CD14-positive monocyte (primary cell): Measurements from ENCODE around the gene TCHHL1. TPM values are rescaled to one million over a fixed set of nuclear protein-coding genes. Genes with fewer than 3 reads are reported as not detected.

Experiments
- DNase-seq, 3 donors: peaks; one replicate each; pipeline ENCODE4 v3.0.0-alpha.2; 2011 to 2022
- H2AFZ ChIP-seq: 2 replicates; pipeline ENCODE4 v1.6.0; 2012; ENCODE audit warnings: mild to moderate bottlenecking, low read depth, low read length, inconsistent platforms; ENCODE audit not compliant: insufficient read depth, poor library complexity, severe bottlenecking
- H3K27ac ChIP-seq, 2 donors: 1 replicate in 1 of 2; 2 replicates in 1 of 2; pipeline ENCODE4 v1.5.1; 2012 to 2013; ENCODE audit warnings: low read length in 2 of 2, control low read depth in 1 of 2, inconsistent platforms in 1 of 2, low read depth in 1 of 2, mild to moderate bottlenecking in 1 of 2
- H3K27me3 ChIP-seq, 2 donors: one replicate each; pipeline versions ENCODE4 v1.6.0 to v1.6.1; 2011 to 2013; ENCODE audit warnings: low read length in 2 of 2; ENCODE audit not compliant: control insufficient read depth in 2 of 2, insufficient read depth in 2 of 2
- H3K36me3 ChIP-seq, 2 donors: replicated peaks in 1 of 2; 1 replicate in 1 of 2; 2 replicates in 1 of 2; pipeline versions ENCODE4 v1.5.1 to v1.6.1; 2012 to 2013; ENCODE audit warnings: low read length in 2 of 2, control low read depth in 1 of 2, inconsistent platforms in 1 of 2, mild to moderate bottlenecking in 1 of 2; ENCODE audit not compliant: insufficient read depth in 2 of 2, control insufficient read depth in 1 of 2
- H3K4me1 ChIP-seq, 2 donors: 1 replicate in 1 of 2; 2 replicates in 1 of 2; pipeline versions ENCODE4 v1.5.1 to v1.6.1; 2012 to 2013; ENCODE audit warnings: low read length in 2 of 2, control low read depth in 1 of 2, inconsistent platforms in 1 of 2, mild to moderate bottlenecking in 1 of 2, moderate library complexity in 1 of 2; ENCODE audit not compliant: insufficient read depth in 2 of 2, control insufficient read depth in 1 of 2
- H3K4me2 ChIP-seq: replicated peaks from 2 replicates; pipeline ENCODE3; 2012; ENCODE audit warnings: low read length, moderate library complexity, mild to moderate bottlenecking; ENCODE audit not compliant: poor library complexity, severe bottlenecking; ENCODE audit errors: extremely low read depth
- H3K4me3 ChIP-seq, 3 experiments: fragments of 200-600 bp in 1 of 3; sonication (generic) in 1 of 3; replicated peaks in 1 of 3; 1 replicate in 2 of 3; 2 replicates in 1 of 3; pipeline ENCODE4 v1.5.1; 2011 to 2013; ENCODE audit warnings: low read length in 3 of 3, mild to moderate bottlenecking in 3 of 3, control low read depth in 2 of 3, low read depth in 2 of 3, inconsistent platforms in 1 of 3, moderate library complexity in 1 of 3
- H3K79me2 ChIP-seq: 2 replicates; pipeline ENCODE4 v1.6.0; 2012; ENCODE audit warnings: mild to moderate bottlenecking, control low read depth, inconsistent platforms, low read length, moderate library complexity; ENCODE audit not compliant: insufficient read depth
- H3K9ac ChIP-seq: 2 replicates; pipeline ENCODE4 v1.6.0; 2017; ENCODE audit warnings: low read length, mild to moderate bottlenecking; ENCODE audit not compliant: insufficient read depth, poor library complexity, severe bottlenecking
- H3K9me3 ChIP-seq, 2 donors: replicated peaks in 1 of 2; 1 replicate in 1 of 2; 2 replicates in 1 of 2; pipeline versions ENCODE4 v1.5.1 to v1.6.1; 2012 to 2013; ENCODE audit warnings: low read length in 2 of 2, control low read depth in 1 of 2; ENCODE audit not compliant: control insufficient read depth in 1 of 2, insufficient read depth in 1 of 2
- H4K20me1 ChIP-seq: 2 replicates; pipeline ENCODE4 v1.6.0; 2012; ENCODE audit warnings: mild to moderate bottlenecking, low read length, control low read depth, moderate library complexity; ENCODE audit not compliant: insufficient read depth
- H3K27ac Mint-ChIP-seq, 7 donors: one replicate each; pipeline ENCODE4 v1.8.0; 2020; ENCODE audit warnings: mild to moderate bottlenecking in 7 of 7, mixed read lengths in 7 of 7, moderate library complexity in 6 of 7, inconsistent platforms in 2 of 7
- H3K27me3 Mint-ChIP-seq, 3 donors: one replicate each; pipeline ENCODE4 v1.8.0; 2021 to 2022; ENCODE audit warnings: low read depth in 3 of 3, mild to moderate bottlenecking in 3 of 3, mixed read lengths in 3 of 3, moderate library complexity in 3 of 3, inconsistent platforms in 1 of 3
- H3K36me3 Mint-ChIP-seq, 2 donors: one replicate each; pipeline ENCODE4 v1.8.0; 2020; ENCODE audit warnings: mixed read lengths in 2 of 2, inconsistent platforms in 1 of 2, mild to moderate bottlenecking in 1 of 2
- H3K4me1 Mint-ChIP-seq: one replicate; pipeline ENCODE4 v1.8.0; 2020; ENCODE audit warnings: mild to moderate bottlenecking, mixed read lengths
- H3K4me3 Mint-ChIP-seq, 2 donors: one replicate each; pipeline ENCODE4 v1.8.0; 2020; ENCODE audit warnings: mild to moderate bottlenecking in 2 of 2, mixed read lengths in 2 of 2, moderate library complexity in 1 of 2
- H3K9me3 Mint-ChIP-seq, 7 donors: one replicate each; pipeline ENCODE4 v1.8.0; 2020 to 2022; ENCODE audit warnings: mixed read lengths in 7 of 7, mild to moderate bottlenecking in 6 of 7, moderate library complexity in 6 of 7, inconsistent platforms in 2 of 7
- CTCF ChIP-seq: fragments of 200-600 bp; IDR thresholded peaks from one replicate; pipeline ENCODE4 v1.8.0; 2022; ENCODE audit warnings: antibody characterized with exemption, mild to moderate bottlenecking
- WGBS: methylation state at CpG from one replicate; pipeline ENCODE4 v1.1.5; 2013; ENCODE audit warnings: missing lambda C conversion rate; ENCODE audit not compliant: insufficient coverage; 5-methylcytosine and 5-hydroxymethylcytosine counted together
- intact Hi-C, 2 donors: fragments of 100-400 bp; cut with micrococcal nuclease; formaldehyde crosslinking; loops; one replicate each; pipeline versions ENCODE4 v1.15.0 to v1.15.1; 2023
- polyA plus RNA-seq, 3 donors: library from polyadenylated mRNA; depleted of rRNA in 1 of 3; unstranded in 2 of 3; stranded (reverse) in 1 of 3; fragments of 300-500 nt in 2 of 3; fragments of >200 nt in 1 of 3; fragmentation: Illumina TruSeq in 2 of 3; gene quantifications; 1 replicate in 2 of 3; 2 replicates in 1 of 3; pipeline ENCODE4 v1.2.3, GENCODE V29; 2012 to 2021

The TCHHL1 gene
- polyA plus RNA-seq, 3 donors: not detected

- H4K20me1 ChIP-seq: no peaks in the 10 kb centered on the region
- H3K4me3 ChIP-seq: peak overlapping the region; percentile 23 to 82 (median 46)
- peaks cover 0 to 14% (median 0%) of the 10 kb centered on the region in 7 donors for H3K9me3 Mint-ChIP-seq
- intact Hi-C loops: no loop called here
- H3K4me3 Mint-ChIP-seq: no peak overlapping the region
- peak; percentile 29 to 43 (median 43) for DNase-seq
- no peak for TF ChIP-seq CTCF
- peaks cover 59% of the 10 kb centered on the region in 2 donors for H3K4me1 ChIP-seq
- H3K79me2 ChIP-seq: no peaks in the 10 kb centered on the region
- H3K36me3 ChIP-seq: no peaks in the 10 kb centered on the region
- H3K36me3 Mint-ChIP-seq: peaks cover 2 to 3% of the 10 kb centered on the region in 2 donors
- no peak overlapping the region for H3K27ac ChIP-seq
- peak overlapping the region; percentile 25 for H3K9ac ChIP-seq
- H3K27me3 Mint-ChIP-seq: peaks cover 10 to 13% (median 10%) of the 10 kb centered on the region in 3 donors
- no peak overlapping the region for H3K27ac Mint-ChIP-seq
- H3K4me2 ChIP-seq: peak overlapping the region; percentile 97
- WGBS: under 1% methylated on average over 60 of the region's 60 CpGs
- peak overlapping the region; percentile 90 for H2AFZ ChIP-seq
- no peaks in the 10 kb centered on the region for H3K4me1 Mint-ChIP-seq
- H3K27me3 ChIP-seq: peaks cover 69 to 98% of the 10 kb centered on the region in 2 donors
- peaks cover 24 to 67% of the 10 kb centered on the region in 2 donors for H3K9me3 ChIP-seq
These were observed 22.1 kb upstream of the TCHHL1 start for GRCh38 chr1:152110860-152111514.

GRCh38 chr1:152110365-152110859 is 21.5 kb upstream of the TCHHL1 start:
- Histone ChIP-seq H3K4me2 (peak overlapping the region; percentile 97), H3K36me3 (no peaks in the 10 kb centered on the region), H3K4me3 (peak overlapping the region; percentile 23 to 82 (median 46)), H3K9ac (peak overlapping the region; percentile 25), H3K27ac (no peak overlapping the region), H4K20me1 (no peaks in the 10 kb centered on the region), H3K27me3 (peaks cover 69 to 98% of the 10 kb centered on the region in 2 donors), H3K9me3 (peaks cover 24 to 72% of the 10 kb centered on the region in 2 donors), H2AFZ (peak overlapping the region; percentile 90), H3K4me1 (peaks cover 59% of the 10 kb centered on the region in 2 donors), H3K79me2 (no peaks in the 10 kb centered on the region)
- under 1% methylated on average over 31 of the region's 31 CpGs for WGBS
- peaks cover 0 to 14% (median 0%) of the 10 kb centered on the region in 7 donors for H3K9me3 Mint-ChIP-seq
- peaks cover 2 to 3% of the 10 kb centered on the region in 2 donors for H3K36me3 Mint-ChIP-seq
- no peaks in the 10 kb centered on the region for H3K4me1 Mint-ChIP-seq
- TF ChIP-seq CTCF: no peak
- peaks cover 7 to 12% (median 9%) of the 10 kb centered on the region in 3 donors for H3K27me3 Mint-ChIP-seq
- intact Hi-C loops: no loop called here
- H3K27ac Mint-ChIP-seq: no peak overlapping the region
- DNase-seq: peak; percentile 22 to 38 (median 26)
- no peak overlapping the region for H3K4me3 Mint-ChIP-seq
